ENCODE data around the gene MARF1. TPM values are rescaled to one million over a fixed set of nuclear protein-coding genes. Genes with fewer than 3 reads are reported as not detected.
"Not testable (repeated sequence)": the region's sequence is repeated elsewhere in the genome, so short reads cannot be mapped to it uniquely, and the experiment has no call there.

The MARF1 gene
- total RNA-seq, 1 donor from 2014 or later, result 16.7 TPM

GRCh38 chr16:15644962-15645465 lies 2.1 kb upstream of the MARF1 start:
- H3K27ac ChIP-seq (ENCODE audit: low read depth, low read length); H3K36me3 ChIP-seq (ENCODE audit: control insufficient read depth in 3 of 3, insufficient read depth in 3 of 3, low read length in 3 of 3); H3K9me3 ChIP-seq (ENCODE audit: control insufficient read depth in 3 of 3, low read length in 3 of 3); H3K4me3 ChIP-seq (ENCODE audit: low read length in 3 of 3); H3K9ac ChIP-seq (ENCODE audit: low read depth in 1 of 3, low read length in 3 of 3); H3K27me3 ChIP-seq (ENCODE audit: control insufficient read depth in 3 of 3, insufficient read depth in 3 of 3, low read length in 3 of 3): not testable (repeated sequence)
- H3K4me1 ChIP-seq (ENCODE audit: control insufficient read depth in 3 of 3, insufficient read depth in 3 of 3, low read length in 3 of 3), result peaks cover 20 to 32% (median 26%) of the 10 kb centered on the region in 3 donors

- no peaks in the 10 kb centered on the region for H3K27me3 ChIP-seq (ENCODE audit: control insufficient read depth in 3 of 3, insufficient read depth in 3 of 3, low read length in 3 of 3)
- H3K4me1 ChIP-seq (ENCODE audit: control insufficient read depth in 3 of 3, insufficient read depth in 3 of 3, low read length in 3 of 3), result peaks cover 16 to 28% (median 23%) of the 10 kb centered on the region in 3 donors
- H3K4me3 ChIP-seq (ENCODE audit: low read length in 3 of 3), result peak overlapping the region in 1 of 3 donors; percentile 98
- H3K9me3 ChIP-seq (ENCODE audit: control insufficient read depth in 3 of 3, low read length in 3 of 3), result no peaks in the 10 kb centered on the region
- peak overlapping the region in 1 of 3 donors; percentile 99 for H3K9ac ChIP-seq (ENCODE audit: low read depth in 1 of 3, low read length in 3 of 3)
- H3K36me3 ChIP-seq (ENCODE audit: control insufficient read depth in 3 of 3, insufficient read depth in 3 of 3, low read length in 3 of 3), result no peaks in the 10 kb centered on the region
- peak overlapping the region; percentile 99 for H3K27ac ChIP-seq (ENCODE audit: low read depth, low read length)
These were observed 1.5 kb upstream of the MARF1 start for GRCh38 chr16:15644267-15644961.

- peaks cover 13 to 25% (median 22%) of the 10 kb centered on the region in 3 donors for H3K4me1 ChIP-seq (ENCODE audit: control insufficient read depth in 3 of 3, insufficient read depth in 3 of 3, low read length in 3 of 3)
- H3K9ac ChIP-seq (ENCODE audit: low read depth in 1 of 3, low read length in 3 of 3), result peak overlapping the region; percentile 99 to 100 (median 100)
- H3K36me3 ChIP-seq (ENCODE audit: control insufficient read depth in 3 of 3, insufficient read depth in 3 of 3, low read length in 3 of 3), result peaks cover 0 to 3% (median 3%) of the 10 kb centered on the region in 3 donors
- no peaks in the 10 kb centered on the region for H3K27me3 ChIP-seq (ENCODE audit: control insufficient read depth in 3 of 3, insufficient read depth in 3 of 3, low read length in 3 of 3)
- H3K9me3 ChIP-seq (ENCODE audit: control insufficient read depth in 3 of 3, low read length in 3 of 3), result no peaks in the 10 kb centered on the region
- peak overlapping the region; percentile 99 for H3K27ac ChIP-seq (ENCODE audit: low read depth, low read length)
- H3K4me3 ChIP-seq (ENCODE audit: low read length in 3 of 3), result peak overlapping the region; percentile 87 to 98 (median 97)
These were observed 944 bp upstream of the MARF1 start for GRCh38 chr16:15643946-15644250.

- peak overlapping the region; percentile 79 to 96 (median 94) for H3K9ac ChIP-seq (ENCODE audit: low read depth in 1 of 3, low read length in 3 of 3)
- peaks cover 13 to 25% (median 22%) of the 10 kb centered on the region in 3 donors for H3K4me1 ChIP-seq (ENCODE audit: control insufficient read depth in 3 of 3, insufficient read depth in 3 of 3, low read length in 3 of 3)
- H3K27me3 ChIP-seq (ENCODE audit: control insufficient read depth in 3 of 3, insufficient read depth in 3 of 3, low read length in 3 of 3), result no peaks in the 10 kb centered on the region
- peak overlapping the region; percentile 70 to 92 (median 87) for H3K4me3 ChIP-seq (ENCODE audit: low read length in 3 of 3)
- H3K9me3 ChIP-seq (ENCODE audit: control insufficient read depth in 3 of 3, low read length in 3 of 3), result no peaks in the 10 kb centered on the region
- peaks cover 5 to 15% (median 9%) of the 10 kb centered on the region in 3 donors for H3K36me3 ChIP-seq (ENCODE audit: control insufficient read depth in 3 of 3, insufficient read depth in 3 of 3, low read length in 3 of 3)
- peak overlapping the region; percentile 99 for H3K27ac ChIP-seq (ENCODE audit: low read depth, low read length)
These were observed 352 bp downstream of the MARF1 start for GRCh38 chr16:15642557-15643047.

DNA sequence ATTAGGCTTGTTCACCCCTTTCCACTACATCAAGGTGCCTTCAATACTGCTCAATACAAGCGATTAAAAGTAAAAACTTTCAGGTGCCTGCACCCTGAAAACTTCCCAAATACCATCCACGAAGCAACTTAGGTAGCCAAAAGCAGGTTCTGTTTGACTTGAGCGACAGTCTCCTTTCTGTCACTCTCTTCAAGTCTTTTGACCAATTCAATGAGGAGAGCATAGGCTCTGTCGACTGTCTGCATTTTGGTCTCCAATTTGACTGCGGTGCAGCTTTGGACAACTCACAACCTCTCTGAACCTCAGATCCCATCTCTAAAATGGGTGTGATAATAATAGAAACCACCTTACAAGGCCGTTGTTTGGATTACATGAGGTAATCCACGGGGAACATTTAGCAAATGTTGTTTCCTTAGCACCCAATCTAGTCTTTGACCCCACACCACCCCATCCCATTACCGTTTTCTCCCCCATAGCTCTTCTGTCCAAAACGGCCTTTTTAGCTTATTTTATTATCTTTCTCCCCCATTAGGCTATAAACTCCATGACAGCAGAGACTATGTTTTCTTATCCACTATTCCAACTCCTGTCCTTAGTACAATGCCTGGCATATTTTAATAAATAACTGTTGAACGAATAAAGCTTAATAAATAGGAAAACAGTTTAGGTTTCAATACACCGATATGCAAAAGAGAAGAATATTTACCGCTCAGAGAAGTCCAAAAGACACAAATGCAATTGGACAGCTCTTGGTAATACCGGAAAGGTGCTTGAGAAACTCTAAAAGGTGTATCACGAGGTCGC lies 999 bp downstream of the MARF1 start:
- Histone ChIP-seq H3K9me3 (ENCODE audit: control insufficient read depth in 3 of 3, low read length in 3 of 3) (no peaks in the 10 kb centered on the region), H3K4me1 (ENCODE audit: control insufficient read depth in 3 of 3, insufficient read depth in 3 of 3, low read length in 3 of 3) (peaks cover 13 to 25% (median 22%) of the 10 kb centered on the region in 3 donors), H3K36me3 (ENCODE audit: control insufficient read depth in 3 of 3, insufficient read depth in 3 of 3, low read length in 3 of 3) (peaks cover 12 to 22% (median 16%) of the 10 kb centered on the region in 3 donors), H3K27me3 (ENCODE audit: control insufficient read depth in 3 of 3, insufficient read depth in 3 of 3, low read length in 3 of 3) (no peaks in the 10 kb centered on the region), H3K4me3 (ENCODE audit: low read length in 3 of 3) (peak overlapping the region; percentile 70 to 92 (median 87)), H3K9ac (ENCODE audit: low read depth in 1 of 3, low read length in 3 of 3) (peak overlapping the region; percentile 79 to 96 (median 94)), H3K27ac (ENCODE audit: low read depth, low read length) (peak overlapping the region; percentile 99)

GRCh38 chr16:15640966-15641365 lies 2.0 kb downstream of the MARF1 start:
- Histone ChIP-seq H3K36me3 (ENCODE audit: control insufficient read depth in 3 of 3, insufficient read depth in 3 of 3, low read length in 3 of 3) (peaks cover 18 to 31% (median 26%) of the 10 kb centered on the region in 3 donors), H3K27ac (ENCODE audit: low read depth, low read length) (no peak overlapping the region), H3K9me3 (ENCODE audit: control insufficient read depth in 3 of 3, low read length in 3 of 3) (no peaks in the 10 kb centered on the region), H3K9ac (ENCODE audit: low read depth in 1 of 3, low read length in 3 of 3) (no peak overlapping the region), H3K4me3 (ENCODE audit: low read length in 3 of 3) (no peak overlapping the region), H3K4me1 (ENCODE audit: control insufficient read depth in 3 of 3, insufficient read depth in 3 of 3, low read length in 3 of 3) (peaks cover 13 to 25% (median 22%) of the 10 kb centered on the region in 3 donors), H3K27me3 (ENCODE audit: control insufficient read depth in 3 of 3, insufficient read depth in 3 of 3, low read length in 3 of 3) (no peaks in the 10 kb centered on the region)

- H3K27ac ChIP-seq (ENCODE audit: low read depth, low read length), result no peak overlapping the region
- H3K27me3 ChIP-seq (ENCODE audit: control insufficient read depth in 3 of 3, insufficient read depth in 3 of 3, low read length in 3 of 3), result no peaks in the 10 kb centered on the region
- H3K4me1 ChIP-seq (ENCODE audit: control insufficient read depth in 3 of 3, insufficient read depth in 3 of 3, low read length in 3 of 3), result peaks cover 13 to 25% (median 22%) of the 10 kb centered on the region in 3 donors
- H3K4me3 ChIP-seq (ENCODE audit: low read length in 3 of 3), result no peak overlapping the region
- H3K36me3 ChIP-seq (ENCODE audit: control insufficient read depth in 3 of 3, insufficient read depth in 3 of 3, low read length in 3 of 3), result peaks cover 31 to 48% (median 43%) of the 10 kb centered on the region in 3 donors
- H3K9ac ChIP-seq (ENCODE audit: low read depth in 1 of 3, low read length in 3 of 3), result no peak overlapping the region
- H3K9me3 ChIP-seq (ENCODE audit: control insufficient read depth in 3 of 3, low read length in 3 of 3), result no peaks in the 10 kb centered on the region
These were observed 3.8 kb downstream of the MARF1 start for GRCh38 chr16:15639061-15639568.

DNA sequence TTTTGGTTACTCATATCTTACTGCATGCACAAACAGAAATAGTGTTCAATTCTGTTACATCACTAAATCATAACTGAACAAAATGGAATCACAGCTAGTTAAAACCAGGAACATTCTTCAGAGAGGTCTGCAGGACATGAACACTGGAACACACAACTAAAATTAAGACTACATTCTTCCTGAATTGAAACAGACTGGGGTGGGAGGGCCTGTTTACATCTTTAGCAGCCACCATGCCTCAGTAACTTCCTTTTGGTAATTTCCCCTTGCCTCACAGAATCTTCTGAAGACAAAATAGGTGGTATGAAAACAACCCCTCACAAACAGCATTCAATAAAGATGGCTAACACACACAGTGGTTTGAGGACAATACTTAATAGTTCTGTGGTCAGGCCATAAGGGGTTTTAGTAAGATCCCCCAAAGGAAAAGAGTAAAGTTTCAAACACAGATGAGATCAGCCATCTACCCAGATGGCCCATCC lies 6.5 kb downstream of the MARF1 start:
- Histone ChIP-seq H3K9me3 (ENCODE audit: control insufficient read depth in 3 of 3, low read length in 3 of 3) (no peaks in the 10 kb centered on the region), H3K36me3 (ENCODE audit: control insufficient read depth in 3 of 3, insufficient read depth in 3 of 3, low read length in 3 of 3) (peaks cover 39 to 66% (median 60%) of the 10 kb centered on the region in 3 donors), H3K4me3 (ENCODE audit: low read length in 3 of 3) (no peak overlapping the region), H3K4me1 (ENCODE audit: control insufficient read depth in 3 of 3, insufficient read depth in 3 of 3, low read length in 3 of 3) (peaks cover 0 to 12% (median 5%) of the 10 kb centered on the region in 3 donors), H3K27me3 (ENCODE audit: control insufficient read depth in 3 of 3, insufficient read depth in 3 of 3, low read length in 3 of 3) (no peaks in the 10 kb centered on the region), H3K27ac (ENCODE audit: low read depth, low read length) (no peak overlapping the region), H3K9ac (ENCODE audit: low read depth in 1 of 3, low read length in 3 of 3) (no peak overlapping the region)

GRCh38 chr16:15635926-15636325 lies 7.0 kb downstream of the MARF1 start:
- H3K36me3 ChIP-seq (ENCODE audit: control insufficient read depth in 3 of 3, insufficient read depth in 3 of 3, low read length in 3 of 3), result peaks cover 42 to 70% (median 63%) of the 10 kb centered on the region in 3 donors
- H3K9ac ChIP-seq (ENCODE audit: low read depth in 1 of 3, low read length in 3 of 3), result no peak overlapping the region
- H3K9me3 ChIP-seq (ENCODE audit: control insufficient read depth in 3 of 3, low read length in 3 of 3), result no peaks in the 10 kb centered on the region
- no peaks in the 10 kb centered on the region for H3K27me3 ChIP-seq (ENCODE audit: control insufficient read depth in 3 of 3, insufficient read depth in 3 of 3, low read length in 3 of 3)
- no peak overlapping the region for H3K4me3 ChIP-seq (ENCODE audit: low read length in 3 of 3)
- no peak overlapping the region for H3K27ac ChIP-seq (ENCODE audit: low read depth, low read length)
- H3K4me1 ChIP-seq (ENCODE audit: control insufficient read depth in 3 of 3, insufficient read depth in 3 of 3, low read length in 3 of 3), result peaks cover 0 to 7% (median 5%) of the 10 kb centered on the region in 3 donors

All from skeletal muscle tissue (tissue), 4 donors.